Iris pigment epithelial cell (primary cell): ENCODE data around the gene RAMP1.

Source experiments
- DNase-seq: peaks from one replicate; pipeline ENCODE4 v3.0.0-alpha.2; 2011; ENCODE audit warnings: low read depth

The RAMP1 gene

GRCh38 chr2:237951878-237952277 lies 92.5 kb downstream of the RAMP1 start:
- no peak for DNase-seq

- no peak for DNase-seq
These were observed 93.4 kb downstream of the RAMP1 start for GRCh38 chr2:237952851-237953250.

GRCh38 chr2:237955640-237956401 lies 96.4 kb downstream of the RAMP1 start:
- DNase-seq = no peak

GRCh38 chr2:237956402-237956736 lies 96.9 kb downstream of the RAMP1 start:
- DNase-seq = no peak

- DNase-seq = no peak
These were observed 102.2 kb downstream of the RAMP1 start for GRCh38 chr2:237961637-237962036.
